Osteoblast (primary cell): ENCODE measurements around the gene MPPED1. TPM values are rescaled to one million over a fixed set of nuclear protein-coding genes. Genes with fewer than 3 reads are reported as not detected.

ENCODE experiments used
- DNase-seq: peaks from one replicate; pipeline ENCODE4 v3.0.0; 2011; ENCODE audit warnings: low spot score, mixed read lengths; ENCODE audit not compliant: insufficient read length; ENCODE audit errors: missing footprints
- H2AFZ ChIP-seq: 2 replicates; pipeline ENCODE4 v1.6.0; 2011; ENCODE audit warnings: mild to moderate bottlenecking, low read length
- H3K27ac ChIP-seq: 2 replicates; pipeline ENCODE4 v1.5.1; 2011; ENCODE audit warnings: mild to moderate bottlenecking, low read depth, low read length, moderate library complexity
- H3K27me3 ChIP-seq: 2 replicates; pipeline ENCODE4 v1.6.0; 2012; ENCODE audit warnings: mild to moderate bottlenecking, control low read depth, inconsistent platforms, low read length, moderate library complexity; ENCODE audit not compliant: insufficient read depth
- H3K36me3 ChIP-seq: 2 replicates; pipeline ENCODE4 v1.5.1; 2011; ENCODE audit warnings: mild to moderate bottlenecking, low read length, control low read depth, moderate library complexity; ENCODE audit not compliant: insufficient read depth
- H3K4me1 ChIP-seq: 2 replicates; pipeline ENCODE4 v1.5.1; 2011; ENCODE audit warnings: mild to moderate bottlenecking, low read length, control low read depth, moderate library complexity; ENCODE audit not compliant: insufficient read depth
- H3K4me2 ChIP-seq: 2 replicates; pipeline ENCODE4 v1.6.0; 2011; ENCODE audit warnings: mild to moderate bottlenecking, low read length; ENCODE audit not compliant: insufficient read depth
- H3K4me3 ChIP-seq: fragments of 200-600 bp; sonication (generic); 3 replicates; pipeline ENCODE4 v1.5.1; 2012; ENCODE audit warnings: mild to moderate bottlenecking, low read length, inconsistent platforms; ENCODE audit not compliant: insufficient read depth
- H3K79me2 ChIP-seq: 2 replicates; pipeline ENCODE4 v1.6.0; 2012; ENCODE audit warnings: mild to moderate bottlenecking, low read length, control low read depth, inconsistent platforms; ENCODE audit not compliant: insufficient read depth
- H3K9me3 ChIP-seq: 2 replicates; pipeline ENCODE4 v1.5.1; 2011; ENCODE audit warnings: low read depth, low read length, control low read depth
- H4K20me1 ChIP-seq: 2 replicates; pipeline ENCODE4 v1.6.0; 2012; ENCODE audit warnings: mild to moderate bottlenecking, low read length, control low read depth; ENCODE audit not compliant: insufficient read depth
- total RNA-seq: library from RNA; depleted of rRNA; stranded (reverse); fragments of >200 nt; gene quantifications from 2 replicates; pipeline ENCODE4 v1.2.3, GENCODE V29; 2012
- TF ChIP-seq, protein P1 (sequence below): IDR thresholded peaks from 2 replicates; pipeline ENCODE4 v1.5.1; 2011; ENCODE audit warnings: mild to moderate bottlenecking, low read depth, low read length, moderate library complexity; ENCODE audit errors: extremely low read depth

MPPED1 gene
- total RNA-seq, 1 donor: not detected

DNA sequence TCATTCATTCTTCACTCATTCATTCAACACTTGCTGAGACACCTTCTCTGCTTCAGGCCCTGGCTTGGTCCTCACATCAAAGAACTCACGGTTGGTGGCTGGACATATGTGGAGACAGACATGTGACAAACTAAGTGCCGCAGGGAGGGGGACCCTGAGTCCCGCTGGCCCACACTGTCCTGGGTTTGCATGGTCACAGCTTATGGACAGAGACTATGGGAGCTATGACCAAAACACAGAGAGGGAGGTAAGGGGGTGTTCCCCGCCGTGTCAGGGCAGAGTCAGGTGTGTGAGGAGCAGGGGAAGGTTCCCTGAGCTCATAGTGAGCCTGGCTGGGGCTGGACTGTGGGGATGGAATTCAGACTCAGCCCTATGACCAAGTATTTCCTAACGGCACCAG, 123.1 kb downstream of the MPPED1 start:
- Histone ChIP-seq H3K79me2 (no peaks in the 10 kb centered on the region), H3K27ac (no peak overlapping the region), H3K36me3 (no peaks in the 10 kb centered on the region), H4K20me1 (no peaks in the 10 kb centered on the region), H2AFZ (no peak overlapping the region), H3K27me3 (no peaks in the 10 kb centered on the region), H3K4me3 (no peak overlapping the region), H3K4me2 (no peak overlapping the region), H3K4me1 (no peaks in the 10 kb centered on the region), H3K9me3 (no peaks in the 10 kb centered on the region)
- TF ChIP-seq, protein P1, sequence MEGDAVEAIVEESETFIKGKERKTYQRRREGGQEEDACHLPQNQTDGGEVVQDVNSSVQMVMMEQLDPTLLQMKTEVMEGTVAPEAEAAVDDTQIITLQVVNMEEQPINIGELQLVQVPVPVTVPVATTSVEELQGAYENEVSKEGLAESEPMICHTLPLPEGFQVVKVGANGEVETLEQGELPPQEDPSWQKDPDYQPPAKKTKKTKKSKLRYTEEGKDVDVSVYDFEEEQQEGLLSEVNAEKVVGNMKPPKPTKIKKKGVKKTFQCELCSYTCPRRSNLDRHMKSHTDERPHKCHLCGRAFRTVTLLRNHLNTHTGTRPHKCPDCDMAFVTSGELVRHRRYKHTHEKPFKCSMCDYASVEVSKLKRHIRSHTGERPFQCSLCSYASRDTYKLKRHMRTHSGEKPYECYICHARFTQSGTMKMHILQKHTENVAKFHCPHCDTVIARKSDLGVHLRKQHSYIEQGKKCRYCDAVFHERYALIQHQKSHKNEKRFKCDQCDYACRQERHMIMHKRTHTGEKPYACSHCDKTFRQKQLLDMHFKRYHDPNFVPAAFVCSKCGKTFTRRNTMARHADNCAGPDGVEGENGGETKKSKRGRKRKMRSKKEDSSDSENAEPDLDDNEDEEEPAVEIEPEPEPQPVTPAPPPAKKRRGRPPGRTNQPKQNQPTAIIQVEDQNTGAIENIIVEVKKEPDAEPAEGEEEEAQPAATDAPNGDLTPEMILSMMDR: no peak
- DNase-seq: no peak

DNA sequence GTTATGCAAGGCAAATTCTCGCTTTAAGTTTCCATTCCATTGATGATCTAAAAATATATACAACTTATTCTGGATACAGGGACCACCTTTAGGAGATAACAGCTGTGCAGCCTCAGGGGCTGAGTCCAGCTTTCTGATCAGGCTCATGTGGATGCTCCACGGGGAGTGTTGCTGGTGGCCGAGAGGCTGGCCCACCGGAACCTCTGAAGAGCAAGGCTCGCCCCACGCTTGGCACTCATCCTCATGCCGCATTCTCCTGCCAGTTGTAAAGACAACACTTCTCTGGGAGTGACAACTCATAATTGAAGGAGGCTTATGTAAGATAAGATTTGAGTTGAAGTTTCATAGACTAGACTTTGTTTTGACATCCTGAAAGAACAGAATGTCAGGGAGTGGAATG, 123.5 kb downstream of the MPPED1 start:
- Histone ChIP-seq H3K79me2 (no peaks in the 10 kb centered on the region), H3K27ac (no peak overlapping the region), H3K4me3 (no peak overlapping the region), H4K20me1 (no peaks in the 10 kb centered on the region), H3K4me1 (no peaks in the 10 kb centered on the region), H2AFZ (no peak overlapping the region), H3K9me3 (no peaks in the 10 kb centered on the region), H3K36me3 (no peaks in the 10 kb centered on the region), H3K27me3 (no peaks in the 10 kb centered on the region), H3K4me2 (no peak overlapping the region)
- DNase-seq: no peak
- TF ChIP-seq, protein P1: no peak

DNA sequence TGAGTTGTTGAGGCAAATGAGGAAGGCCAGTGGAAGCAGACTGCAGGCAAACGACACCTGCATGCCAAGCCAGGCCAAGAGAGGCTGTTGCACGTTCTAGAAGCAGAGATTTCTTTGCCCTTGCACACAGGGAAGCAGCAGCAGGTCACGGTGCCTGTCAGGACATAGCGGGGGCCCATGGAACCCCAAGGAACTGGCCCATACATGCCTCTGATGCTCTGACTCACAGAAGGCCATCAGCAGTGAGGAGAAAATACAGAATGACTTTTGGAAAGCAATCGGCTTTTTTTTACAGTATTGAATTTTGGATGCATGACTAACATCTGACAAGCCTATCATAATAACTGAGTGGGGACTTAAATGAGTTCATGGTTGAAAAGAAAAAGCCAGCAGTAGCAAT, 123.9 kb downstream of the MPPED1 start:
- H2AFZ ChIP-seq: no peak overlapping the region
- TF ChIP-seq, protein P1: no peak

DNA sequence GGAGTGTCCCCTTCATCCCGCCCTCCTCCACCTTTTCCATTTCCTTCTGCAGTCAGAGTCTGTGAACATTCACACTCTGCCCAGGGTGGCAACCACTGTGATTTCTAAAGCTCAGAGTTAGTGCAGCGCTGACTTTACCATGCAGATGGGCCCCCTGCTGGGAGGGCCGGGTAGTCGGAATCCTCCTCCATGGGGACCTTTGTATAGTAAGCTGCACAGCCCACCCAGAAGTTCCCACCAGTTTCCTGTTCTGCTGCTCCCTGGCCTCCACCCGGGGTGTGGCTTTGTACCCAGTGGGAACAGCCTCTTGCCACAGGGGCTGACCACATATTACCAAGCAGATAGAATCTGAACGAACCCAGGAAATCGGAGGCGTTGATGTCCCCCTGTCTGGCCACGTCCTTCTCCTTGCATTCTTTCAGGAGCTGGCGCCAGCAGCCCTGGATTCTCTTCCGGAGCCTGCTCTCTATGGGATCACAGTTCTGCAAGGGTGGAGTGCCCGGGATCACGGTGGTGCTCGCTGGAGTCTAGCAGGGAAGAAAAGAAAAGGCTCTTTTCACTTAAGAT, 125.3 kb downstream of the MPPED1 start:
- Histone ChIP-seq H3K9me3 (no peaks in the 10 kb centered on the region), H3K27me3 (no peaks in the 10 kb centered on the region), H3K4me3 (no peak overlapping the region), H3K27ac (no peak overlapping the region), H3K4me2 (no peak overlapping the region), H4K20me1 (no peaks in the 10 kb centered on the region), H3K36me3 (no peaks in the 10 kb centered on the region), H2AFZ (no peak overlapping the region), H3K79me2 (no peaks in the 10 kb centered on the region), H3K4me1 (no peaks in the 10 kb centered on the region)
- no peak for DNase-seq
- TF ChIP-seq, protein P1: no peak

More for the DNA sequence above, 123.9 kb downstream of the MPPED1 start:
- DNase-seq: no peak
- H3K4me3 ChIP-seq: no peak overlapping the region
- H3K36me3 ChIP-seq: no peaks in the 10 kb centered on the region
- H4K20me1 ChIP-seq: no peaks in the 10 kb centered on the region
- no peak overlapping the region for H3K27ac ChIP-seq
- H3K9me3 ChIP-seq: no peaks in the 10 kb centered on the region
- H3K79me2 ChIP-seq: no peaks in the 10 kb centered on the region
- no peaks in the 10 kb centered on the region for H3K27me3 ChIP-seq
- no peaks in the 10 kb centered on the region for H3K4me1 ChIP-seq
- no peak overlapping the region for H3K4me2 ChIP-seq
